Tibial nerve (tissue), 4 donors: ENCODE data around the gene RAC2.

Experiments
- EP300 ChIP-seq, 2 donors: sonication (generic); formaldehyde crosslinking; IDR thresholded peaks; one replicate each; pipeline ENCODE4 v1.6.1; 2017; ENCODE audit warnings: antibody characterized with exemption in 2 of 2, mild to moderate bottlenecking in 1 of 2
- POLR2A ChIP-seq, 2 donors: fragments of 450-650 bp; IDR thresholded peaks; one replicate each; pipeline ENCODE4 v1.6.1; 2017; ENCODE audit warnings: antibody characterized with exemption in 2 of 2, mild to moderate bottlenecking in 2 of 2, moderate library complexity in 2 of 2
- TF ChIP-seq, protein P1 (sequence below), 5 experiments: fragments of 200-600 bp in 3 of 5; fragments of 450-650 bp in 2 of 5; sonication (generic) in 3 of 5; IDR thresholded peaks; one replicate each; pipeline ENCODE4 v1.5.1; 2016 to 2019; ENCODE audit warnings: antibody characterized with exemption in 5 of 5, mild to moderate bottlenecking in 3 of 5, moderate library complexity in 2 of 5

GRCh38 chr22:37202001-37202555 is 42.0 kb downstream of the RAC2 start:
- TF ChIP-seq, protein P1, sequence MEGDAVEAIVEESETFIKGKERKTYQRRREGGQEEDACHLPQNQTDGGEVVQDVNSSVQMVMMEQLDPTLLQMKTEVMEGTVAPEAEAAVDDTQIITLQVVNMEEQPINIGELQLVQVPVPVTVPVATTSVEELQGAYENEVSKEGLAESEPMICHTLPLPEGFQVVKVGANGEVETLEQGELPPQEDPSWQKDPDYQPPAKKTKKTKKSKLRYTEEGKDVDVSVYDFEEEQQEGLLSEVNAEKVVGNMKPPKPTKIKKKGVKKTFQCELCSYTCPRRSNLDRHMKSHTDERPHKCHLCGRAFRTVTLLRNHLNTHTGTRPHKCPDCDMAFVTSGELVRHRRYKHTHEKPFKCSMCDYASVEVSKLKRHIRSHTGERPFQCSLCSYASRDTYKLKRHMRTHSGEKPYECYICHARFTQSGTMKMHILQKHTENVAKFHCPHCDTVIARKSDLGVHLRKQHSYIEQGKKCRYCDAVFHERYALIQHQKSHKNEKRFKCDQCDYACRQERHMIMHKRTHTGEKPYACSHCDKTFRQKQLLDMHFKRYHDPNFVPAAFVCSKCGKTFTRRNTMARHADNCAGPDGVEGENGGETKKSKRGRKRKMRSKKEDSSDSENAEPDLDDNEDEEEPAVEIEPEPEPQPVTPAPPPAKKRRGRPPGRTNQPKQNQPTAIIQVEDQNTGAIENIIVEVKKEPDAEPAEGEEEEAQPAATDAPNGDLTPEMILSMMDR (IDR thresholded peaks at IDR 0.05), result no peak
- TF ChIP-seq POLR2A (IDR thresholded peaks at IDR 0.05), result no peak
- no peak for TF ChIP-seq EP300 (IDR thresholded peaks at IDR 0.05)
